CD4-positive, alpha-beta T cell (primary cell): ENCODE measurements around the gene MSH3. TPM values are rescaled to one million over a fixed set of nuclear protein-coding genes. Genes with fewer than 3 reads are reported as not detected.

ENCODE experiments used
- ATAC-seq: fragments of 200-7000 bp; cut with Tn5 transposase; one replicate; pipeline ENCODE4 v1.10.0; 2022; ENCODE audit warnings: mild to moderate bottlenecking; ENCODE audit not compliant: poor library complexity
- CTCF ChIA-PET: fragments of 350-600 bp; sonication (Branson Sonifier 250); formaldehyde crosslinking; loops from one replicate; lab custom pipeline; 2021; ENCODE audit warnings: antibody characterized with exemption, inconsistent platforms; lab: Charles Lee
- POLR2A ChIA-PET: fragments of 350-600 bp; sonication (Branson Sonifier 250); formaldehyde crosslinking; loops from one replicate; lab custom pipeline; 2021; ENCODE audit warnings: antibody characterized with exemption, inconsistent platforms; lab: Charles Lee
- DNase-seq, 14 experiments: peaks; one replicate each; pipeline ENCODE4 v3.0.0-alpha.2; 2013 to 2020; ENCODE audit warnings: mixed read lengths in 2 of 14
- H3K27ac ChIP-seq, 2 donors: one replicate each; pipeline versions ENCODE4 v1.5.1 to v1.7.0; 2013; ENCODE audit warnings: low read length in 2 of 2, low read depth in 1 of 2, mild to moderate bottlenecking in 1 of 2
- H3K27me3 ChIP-seq, 2 experiments: 1 replicate in 1 of 2; 2 replicates in 1 of 2; pipeline versions ENCODE4 v1.6.1 to v1.7.0; 2013; ENCODE audit warnings: low read length in 2 of 2, control low read depth in 1 of 2, mild to moderate bottlenecking in 1 of 2, moderate library complexity in 1 of 2; ENCODE audit not compliant: insufficient read depth in 2 of 2, control insufficient read depth in 1 of 2
- H3K36me3 ChIP-seq: one replicate; pipeline ENCODE4 v1.6.1; 2013; ENCODE audit warnings: low read length, control low read depth; ENCODE audit not compliant: insufficient read depth
- H3K4me1 ChIP-seq: one replicate; pipeline ENCODE4 v1.6.1; 2013; ENCODE audit warnings: low read length, control low read depth; ENCODE audit not compliant: insufficient read depth
- H3K4me3 ChIP-seq: one replicate; pipeline ENCODE4 v1.5.1; 2013; ENCODE audit warnings: mild to moderate bottlenecking, low read length, moderate library complexity
- H3K9me3 ChIP-seq, 2 experiments: 1 replicate in 1 of 2; 2 replicates in 1 of 2; pipeline versions ENCODE4 v1.6.1 to v1.7.0; 2013; ENCODE audit warnings: low read length in 2 of 2, mild to moderate bottlenecking in 2 of 2, control low read depth in 1 of 2, moderate library complexity in 1 of 2; ENCODE audit not compliant: control insufficient read depth in 1 of 2, insufficient read depth in 1 of 2
- H3K27ac Mint-ChIP-seq: one replicate; pipeline ENCODE4 v1.8.0; 2020; ENCODE audit warnings: mixed read lengths
- H3K27me3 Mint-ChIP-seq: one replicate; pipeline ENCODE4 v1.8.0; 2021; ENCODE audit warnings: mixed read lengths
- H3K36me3 Mint-ChIP-seq: one replicate; pipeline ENCODE4 v1.8.0; 2021; ENCODE audit warnings: low read depth, mixed read lengths
- H3K4me1 Mint-ChIP-seq: one replicate; pipeline ENCODE4 v1.8.0; 2021; ENCODE audit warnings: low read depth, mixed read lengths
- H3K4me3 Mint-ChIP-seq: one replicate; pipeline ENCODE4 v1.8.0; 2020; ENCODE audit warnings: mild to moderate bottlenecking, mixed read lengths
- H3K9me3 Mint-ChIP-seq: one replicate; pipeline ENCODE4 v1.8.0; 2020; ENCODE audit warnings: mixed read lengths
- intact Hi-C, 2 experiments: fragments of 100-400 bp; cut with DNase I in 1 of 2; cut with micrococcal nuclease in 1 of 2; formaldehyde crosslinking; loops; one replicate each; pipeline versions ENCODE4 v1.15.1 to v1.9.0; 2023 to 2025; cut with DNase I, micrococcal nuclease
- total RNA-seq, 174 experiments: library from RNA in 2 of 174; stranded (reverse) in 2 of 174; gene quantifications; one replicate each; pipeline ENCODE4 v1.2.3 and lab custom pipeline; 2021 to 2026
- TF ChIP-seq, protein P1 (sequence below): fragments of 200-600 bp; IDR thresholded peaks from one replicate; pipeline ENCODE4 v1.8.0; 2022; ENCODE audit warnings: antibody characterized with exemption, mild to moderate bottlenecking

Gene MSH3
- total RNA-seq, 2 experiments from 2014 or later, result 11.3 to 13.0 TPM

DNA sequence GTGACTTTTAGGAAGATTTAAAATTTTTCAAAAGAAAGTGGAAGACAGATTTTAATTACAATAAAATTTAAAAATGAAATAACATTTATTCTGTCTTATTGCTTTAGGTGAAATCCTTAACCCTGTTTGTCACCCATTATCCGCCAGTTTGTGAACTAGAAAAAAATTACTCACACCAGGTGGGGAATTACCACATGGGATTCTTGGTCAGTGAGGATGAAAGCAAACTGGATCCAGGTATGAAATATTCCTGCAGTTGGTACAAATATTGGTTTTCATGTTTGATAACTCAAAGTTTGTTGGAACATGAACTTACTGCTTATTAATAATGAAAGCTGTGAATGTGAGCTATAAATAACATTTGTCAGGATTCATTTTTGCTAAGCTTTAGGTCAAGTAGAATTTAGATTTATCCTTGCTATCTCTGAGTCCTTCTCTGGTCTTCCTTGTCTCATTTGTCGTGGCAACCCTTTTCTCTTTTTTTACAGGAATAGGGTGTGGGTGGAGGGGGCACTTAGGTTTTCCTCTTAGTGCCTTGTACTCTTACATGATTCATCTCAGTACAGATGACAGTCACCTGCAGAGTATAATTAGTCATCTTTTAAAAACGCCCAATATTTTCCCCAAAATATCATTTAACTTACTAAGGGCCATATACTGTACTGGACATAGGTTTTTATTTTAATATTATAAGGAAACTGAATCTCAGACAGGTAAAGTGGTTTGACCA, 210.4 kb downstream of the MSH3 start:
- no peak for DNase-seq
- CTCF ChIA-PET, result no interaction called here
- no peak overlapping the region for H3K27ac Mint-ChIP-seq

DNA sequence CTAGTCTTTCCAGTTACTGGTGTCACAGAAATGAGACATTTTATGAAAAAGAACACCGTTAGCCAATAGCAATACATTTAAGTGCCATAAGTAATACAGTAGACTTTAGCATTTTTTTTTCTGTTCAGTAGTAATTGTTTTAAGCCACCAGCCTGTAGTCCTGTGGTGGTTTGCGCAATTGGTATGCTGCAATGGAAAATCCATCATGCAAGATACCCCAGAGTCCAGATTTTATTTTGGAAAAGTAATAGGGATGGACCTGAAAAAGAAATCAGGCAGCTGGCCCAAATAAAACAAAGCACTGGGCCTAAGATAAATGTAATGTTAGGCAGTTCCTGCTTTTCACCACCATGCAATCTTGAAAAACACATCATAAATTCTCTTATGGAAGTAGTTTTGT, 211.1 kb downstream of the MSH3 start:
- POLR2A ChIA-PET, result no interaction called here

More for the DNA sequence above, 210.4 kb downstream of the MSH3 start:
- Histone ChIP-seq H3K9me3 (no peaks in the 10 kb centered on the region), H3K4me1 (no peaks in the 10 kb centered on the region), H3K4me3 (no peak overlapping the region), H3K36me3 (peaks cover 36% of the 10 kb centered on the region), H3K27ac (no peak overlapping the region), H3K27me3 (no peaks in the 10 kb centered on the region)
- peaks cover 13% of the 10 kb centered on the region for H3K4me1 Mint-ChIP-seq
- intact Hi-C loops, result no loop called here
- no peaks in the 10 kb centered on the region for H3K9me3 Mint-ChIP-seq
- POLR2A ChIA-PET, result no interaction called here
- no peaks in the 10 kb centered on the region for H3K27me3 Mint-ChIP-seq
- no peak overlapping the region for H3K4me3 Mint-ChIP-seq
- no peak for ATAC-seq
- TF ChIP-seq, protein P1, sequence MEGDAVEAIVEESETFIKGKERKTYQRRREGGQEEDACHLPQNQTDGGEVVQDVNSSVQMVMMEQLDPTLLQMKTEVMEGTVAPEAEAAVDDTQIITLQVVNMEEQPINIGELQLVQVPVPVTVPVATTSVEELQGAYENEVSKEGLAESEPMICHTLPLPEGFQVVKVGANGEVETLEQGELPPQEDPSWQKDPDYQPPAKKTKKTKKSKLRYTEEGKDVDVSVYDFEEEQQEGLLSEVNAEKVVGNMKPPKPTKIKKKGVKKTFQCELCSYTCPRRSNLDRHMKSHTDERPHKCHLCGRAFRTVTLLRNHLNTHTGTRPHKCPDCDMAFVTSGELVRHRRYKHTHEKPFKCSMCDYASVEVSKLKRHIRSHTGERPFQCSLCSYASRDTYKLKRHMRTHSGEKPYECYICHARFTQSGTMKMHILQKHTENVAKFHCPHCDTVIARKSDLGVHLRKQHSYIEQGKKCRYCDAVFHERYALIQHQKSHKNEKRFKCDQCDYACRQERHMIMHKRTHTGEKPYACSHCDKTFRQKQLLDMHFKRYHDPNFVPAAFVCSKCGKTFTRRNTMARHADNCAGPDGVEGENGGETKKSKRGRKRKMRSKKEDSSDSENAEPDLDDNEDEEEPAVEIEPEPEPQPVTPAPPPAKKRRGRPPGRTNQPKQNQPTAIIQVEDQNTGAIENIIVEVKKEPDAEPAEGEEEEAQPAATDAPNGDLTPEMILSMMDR, result no peak
- H3K36me3 Mint-ChIP-seq, result peaks cover 86% of the 10 kb centered on the region

DNA sequence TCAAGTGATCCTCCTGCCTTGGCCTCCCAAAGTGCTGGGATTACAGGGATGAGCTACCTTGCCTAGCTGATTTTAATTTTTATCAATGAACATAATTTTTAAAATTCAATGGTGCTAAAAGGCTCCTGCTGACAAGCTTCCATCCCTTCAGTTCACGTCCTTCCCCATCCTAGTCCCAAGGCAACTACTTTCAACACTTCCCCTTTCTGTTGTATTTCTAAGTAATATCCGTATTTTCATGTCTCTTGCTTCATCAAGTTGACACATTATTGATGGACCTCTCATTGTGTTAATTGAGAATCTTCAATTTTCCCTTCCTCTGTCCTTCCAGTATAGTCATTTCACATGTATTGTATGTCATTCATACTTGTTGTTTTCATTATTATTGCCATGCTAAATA, 211.9 kb downstream of the MSH3 start:
- no peaks in the 10 kb centered on the region for H3K27me3 ChIP-seq
- no peak overlapping the region for H3K4me3 ChIP-seq
- H3K9me3 ChIP-seq, result no peaks in the 10 kb centered on the region
- H3K27ac Mint-ChIP-seq, result no peak overlapping the region
- POLR2A ChIA-PET, result no interaction called here
- H3K36me3 ChIP-seq, result peaks cover 33% of the 10 kb centered on the region
- no peaks in the 10 kb centered on the region for H3K4me1 ChIP-seq
- ATAC-seq (no peak), DNase-seq (no peak)
- H3K27ac ChIP-seq, result no peak overlapping the region
- CTCF ChIA-PET, result no interaction called here
- TF ChIP-seq, protein P1, result no peak
- intact Hi-C loops, result no loop called here
- no peaks in the 10 kb centered on the region for H3K27me3 Mint-ChIP-seq
- H3K9me3 Mint-ChIP-seq, result no peaks in the 10 kb centered on the region
- no peak overlapping the region for H3K4me3 Mint-ChIP-seq
- H3K36me3 Mint-ChIP-seq, result peaks cover 80% of the 10 kb centered on the region
- H3K4me1 Mint-ChIP-seq, result no peaks in the 10 kb centered on the region

More for the DNA sequence above, 211.1 kb downstream of the MSH3 start:
- TF ChIP-seq, protein P1, result no peak
- Histone ChIP-seq H3K9me3 (no peaks in the 10 kb centered on the region), H3K4me1 (no peaks in the 10 kb centered on the region), H3K27ac (no peak overlapping the region), H3K27me3 (no peaks in the 10 kb centered on the region), H3K4me3 (no peak overlapping the region), H3K36me3 (peaks cover 36% of the 10 kb centered on the region)
- H3K4me1 Mint-ChIP-seq, result peaks cover 7% of the 10 kb centered on the region
- no peak overlapping the region for H3K27ac Mint-ChIP-seq
- H3K9me3 Mint-ChIP-seq, result no peaks in the 10 kb centered on the region
- no peak for DNase-seq
- no peak for ATAC-seq
- peaks cover 80% of the 10 kb centered on the region for H3K36me3 Mint-ChIP-seq
- CTCF ChIA-PET, result no interaction called here
- H3K4me3 Mint-ChIP-seq, result no peak overlapping the region
- H3K27me3 Mint-ChIP-seq, result no peaks in the 10 kb centered on the region
- intact Hi-C loops, result no loop called here
